ENCODE measurements around the gene NMNAT3. TPM values are rescaled to one million over a fixed set of nuclear protein-coding genes. Genes with fewer than 3 reads are reported as not detected.

NMNAT3 gene
- total RNA-seq, 2 donors from 2014 or later = 4.5 to 4.6 TPM

DNA sequence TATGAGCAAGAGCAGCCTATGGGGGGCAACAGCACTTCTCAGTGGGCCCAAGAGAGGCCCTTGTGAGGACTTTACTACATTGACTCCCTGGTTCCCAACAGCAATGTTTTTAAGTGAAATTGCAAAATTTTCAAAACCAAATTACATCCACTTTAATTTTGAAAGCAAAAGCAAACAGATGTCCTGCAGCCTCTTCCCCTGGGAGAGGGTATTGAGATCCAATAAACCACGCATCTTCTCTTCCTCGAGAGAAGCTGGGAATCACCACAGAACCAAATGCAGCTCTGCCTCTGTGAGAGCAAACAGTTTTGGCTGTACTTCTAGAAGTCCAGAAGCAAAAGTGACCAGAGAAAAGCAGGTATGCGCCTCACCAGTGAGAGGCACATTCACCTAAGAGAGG is 25.2 kb downstream of the NMNAT3 start:
- DNase-seq = no peak
- no peaks in the 10 kb centered on the region for H3K36me3 ChIP-seq
- no peak overlapping the region for H3K9ac ChIP-seq (ENCODE audit: low read depth in 2 of 2, low read length in 2 of 2)
- TF ChIP-seq, protein P1, sequence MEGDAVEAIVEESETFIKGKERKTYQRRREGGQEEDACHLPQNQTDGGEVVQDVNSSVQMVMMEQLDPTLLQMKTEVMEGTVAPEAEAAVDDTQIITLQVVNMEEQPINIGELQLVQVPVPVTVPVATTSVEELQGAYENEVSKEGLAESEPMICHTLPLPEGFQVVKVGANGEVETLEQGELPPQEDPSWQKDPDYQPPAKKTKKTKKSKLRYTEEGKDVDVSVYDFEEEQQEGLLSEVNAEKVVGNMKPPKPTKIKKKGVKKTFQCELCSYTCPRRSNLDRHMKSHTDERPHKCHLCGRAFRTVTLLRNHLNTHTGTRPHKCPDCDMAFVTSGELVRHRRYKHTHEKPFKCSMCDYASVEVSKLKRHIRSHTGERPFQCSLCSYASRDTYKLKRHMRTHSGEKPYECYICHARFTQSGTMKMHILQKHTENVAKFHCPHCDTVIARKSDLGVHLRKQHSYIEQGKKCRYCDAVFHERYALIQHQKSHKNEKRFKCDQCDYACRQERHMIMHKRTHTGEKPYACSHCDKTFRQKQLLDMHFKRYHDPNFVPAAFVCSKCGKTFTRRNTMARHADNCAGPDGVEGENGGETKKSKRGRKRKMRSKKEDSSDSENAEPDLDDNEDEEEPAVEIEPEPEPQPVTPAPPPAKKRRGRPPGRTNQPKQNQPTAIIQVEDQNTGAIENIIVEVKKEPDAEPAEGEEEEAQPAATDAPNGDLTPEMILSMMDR (IDR thresholded peaks at IDR 0.05) = no peak
- H3K4me1 ChIP-seq = no peaks in the 10 kb centered on the region
- H3K4me3 ChIP-seq = no peak overlapping the region
- intact Hi-C loops (cut with DNase I) = no loop called here
- no peaks in the 10 kb centered on the region for H3K9me3 ChIP-seq
- no peak overlapping the region for H3K27ac ChIP-seq
- H3K27me3 ChIP-seq = no peaks in the 10 kb centered on the region

DNA sequence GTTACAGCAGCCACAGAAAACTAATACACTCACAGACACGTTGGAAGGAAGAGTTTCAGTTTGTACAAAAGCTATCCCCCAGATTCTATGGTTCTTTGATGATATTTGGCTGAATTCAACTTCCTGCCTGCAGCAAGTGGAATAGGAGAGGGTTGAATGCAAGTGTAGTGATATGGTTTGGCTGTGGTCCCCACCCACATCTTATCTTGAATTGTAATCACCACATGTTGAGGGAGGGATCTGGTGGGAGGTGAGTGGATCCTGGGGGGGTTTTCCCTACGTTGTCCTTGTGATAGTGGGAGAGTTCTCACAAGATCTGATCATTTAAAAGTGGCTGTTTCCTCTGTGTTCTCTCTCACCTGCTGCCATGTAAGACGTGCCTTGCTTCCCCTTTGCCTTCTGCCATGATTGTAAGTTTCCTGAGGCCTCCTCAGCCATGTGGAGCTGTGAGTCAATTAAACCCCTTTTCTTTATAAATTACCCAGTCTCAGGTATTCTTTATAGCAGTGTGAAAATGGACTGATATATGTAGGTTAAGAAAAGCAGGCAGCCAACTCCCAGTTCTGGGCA is 29.8 kb downstream of the NMNAT3 start:
- Histone ChIP-seq H3K4me1 (no peaks in the 10 kb centered on the region), H3K9ac (ENCODE audit: low read depth in 2 of 2, low read length in 2 of 2) (no peak overlapping the region), H3K27me3 (no peaks in the 10 kb centered on the region), H3K27ac (no peak overlapping the region), H3K9me3 (no peaks in the 10 kb centered on the region), H3K4me3 (no peak overlapping the region), H3K36me3 (no peaks in the 10 kb centered on the region)
- no peak for DNase-seq
- TF ChIP-seq, protein P1 (IDR thresholded peaks at IDR 0.05) = no peak
- intact Hi-C loops (cut with DNase I) = no loop called here

DNA sequence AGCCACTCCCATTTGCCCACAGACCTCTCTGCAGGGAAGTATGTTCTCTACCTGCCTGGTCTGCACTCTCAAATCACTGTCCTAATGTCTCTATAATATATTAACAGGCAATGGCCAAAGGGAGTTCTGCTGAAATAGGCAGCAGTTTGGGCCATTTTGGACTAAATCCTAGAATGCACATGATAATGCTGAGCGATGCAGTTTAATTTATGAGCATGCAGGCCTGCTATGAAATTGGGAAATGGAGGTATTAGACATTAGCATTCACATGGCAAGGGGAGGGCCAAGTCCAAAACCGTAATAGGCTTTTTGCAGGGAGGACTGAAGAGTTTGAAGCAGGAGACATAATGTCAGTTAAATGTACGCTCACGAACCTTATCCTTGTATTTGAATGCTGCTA is 31.3 kb downstream of the NMNAT3 start:
- no peaks in the 10 kb centered on the region for H3K27me3 ChIP-seq
- H3K36me3 ChIP-seq = no peaks in the 10 kb centered on the region
- no peak overlapping the region for H3K27ac ChIP-seq
- H3K4me3 ChIP-seq = no peak overlapping the region
- H3K9ac ChIP-seq (ENCODE audit: low read depth in 2 of 2, low read length in 2 of 2) = no peak overlapping the region
- intact Hi-C loops (cut with DNase I) = no loop called here
- TF ChIP-seq, protein P1 (IDR thresholded peaks at IDR 0.05) = no peak
- H3K4me1 ChIP-seq = no peaks in the 10 kb centered on the region
- no peak for DNase-seq
- no peaks in the 10 kb centered on the region for H3K9me3 ChIP-seq

DNA sequence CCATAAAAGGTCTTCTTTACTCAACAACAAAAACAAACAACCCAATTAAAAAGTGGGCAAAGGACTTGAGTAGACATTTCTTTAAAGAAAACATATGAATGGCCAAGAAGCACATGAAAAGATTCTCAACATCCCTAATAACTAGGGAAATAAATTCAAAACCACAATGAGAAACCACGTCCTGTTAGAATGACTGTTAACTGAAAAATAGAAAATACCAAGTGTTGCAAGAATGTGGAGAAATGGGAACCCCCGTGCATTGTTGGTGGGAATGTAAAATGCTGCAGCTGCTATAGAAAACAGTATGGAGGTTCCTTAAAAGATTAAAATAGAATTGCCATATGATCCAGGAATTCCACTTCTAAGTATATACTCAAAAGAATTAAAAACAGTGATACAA is 34.8 kb downstream of the NMNAT3 start:
- intact Hi-C loops (cut with DNase I) = no loop called here
- no peak overlapping the region for H3K9ac ChIP-seq (ENCODE audit: low read depth in 2 of 2, low read length in 2 of 2)
- H3K27me3 ChIP-seq = no peaks in the 10 kb centered on the region
- H3K36me3 ChIP-seq = no peaks in the 10 kb centered on the region
- H3K4me1 ChIP-seq = no peaks in the 10 kb centered on the region
- H3K4me3 ChIP-seq = no peak overlapping the region
- H3K9me3 ChIP-seq = no peaks in the 10 kb centered on the region
- TF ChIP-seq, protein P1 (IDR thresholded peaks at IDR 0.05) = no peak
- DNase-seq = no peak
- H3K27ac ChIP-seq = no peak overlapping the region

DNA sequence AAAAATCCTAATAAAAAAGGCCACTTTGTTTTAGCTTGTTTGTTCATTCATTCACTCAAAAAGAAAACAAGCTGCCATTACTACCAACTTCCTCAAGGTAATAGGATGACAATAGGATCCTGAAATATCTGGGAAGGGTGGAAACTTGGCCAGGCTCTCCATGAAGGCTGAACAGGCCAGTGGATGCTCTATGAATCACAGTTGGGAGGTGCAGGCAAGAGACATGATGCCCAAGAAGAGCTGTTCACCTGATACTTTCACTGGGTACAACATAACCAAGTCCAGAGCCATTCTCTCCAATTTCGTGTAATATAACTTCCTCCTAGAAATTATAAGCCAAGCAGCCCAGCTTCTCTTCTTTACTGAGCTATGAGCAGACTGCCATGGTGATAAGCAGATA is 37.3 kb downstream of the NMNAT3 start:
- DNase-seq = no peak
- H3K9me3 ChIP-seq = no peaks in the 10 kb centered on the region
- TF ChIP-seq, protein P1 (IDR thresholded peaks at IDR 0.05) = no peak
- no peak overlapping the region for H3K4me3 ChIP-seq
- H3K9ac ChIP-seq (ENCODE audit: low read depth in 2 of 2, low read length in 2 of 2) = no peak overlapping the region
- H3K27me3 ChIP-seq = no peaks in the 10 kb centered on the region
- no peak overlapping the region for H3K27ac ChIP-seq
- H3K4me1 ChIP-seq = no peaks in the 10 kb centered on the region
- no peaks in the 10 kb centered on the region for H3K36me3 ChIP-seq
- intact Hi-C loops (cut with DNase I) = no loop called here

All from colonic mucosa (tissue), 4 donors.